SK-N-SH (cell line): ENCODE measurements around the gene DES. TPM values are rescaled to one million over a fixed set of nuclear protein-coding genes. Genes with fewer than 3 reads are reported as not detected.

Experiments
- CTCF ChIA-PET: fragments of 300-600, 350-600 bp; formaldehyde crosslinking; extraction: SDS; loops from one replicate; lab custom pipeline; 2021; lab: Yijun Ruan, JAX
- POLR2A ChIA-PET: fragments of 350-600 bp; sonication (Branson Sonifier 250); formaldehyde crosslinking; extraction: SDS; loops from one replicate; lab custom pipeline; 2020; ENCODE audit warnings: antibody characterized with exemption, inconsistent platforms; lab: Yijun Ruan, JAX
- DNase-seq: peaks from one replicate; pipeline ENCODE4 v3.0.0; 2012
- H2AFZ ChIP-seq: fragments of 200-600 bp; sonication (generic); 2 replicates; pipeline ENCODE4 v1.8.1; 2016; ENCODE audit warnings: antibody characterized with exemption, mild to moderate bottlenecking, low read depth
- H3F3A ChIP-seq: fragments of 200-600 bp; sonication (generic); replicated peaks from 2 replicates; pipeline ENCODE3; 2016; ENCODE audit warnings: antibody characterized with exemption, mild to moderate bottlenecking; ENCODE audit not compliant: insufficient read depth
- H3K27ac ChIP-seq, 2 experiments: fragments of 200-500 bp in 1 of 2; fragments of 200-600 bp in 1 of 2; sonication (Bioruptor generic) in 1 of 2; sonication (generic), shearing (Covaris generic) in 1 of 2; 2 replicates each; pipeline versions ENCODE4 v1.5.1 to v1.6.1; 2014 to 2016; ENCODE audit warnings: low read depth in 2 of 2, inconsistent platforms in 1 of 2, low read length in 1 of 2, mild to moderate bottlenecking in 1 of 2, mixed read lengths in 1 of 2
- H3K27me3 ChIP-seq: fragments of 200-600 bp; sonication (generic), shearing (Covaris generic); 2 replicates; pipeline ENCODE4 v1.6.1; 2016; ENCODE audit warnings: mixed run types; ENCODE audit not compliant: insufficient read depth
- H3K36me3 ChIP-seq, 2 experiments: fragments of 200-500 bp in 1 of 2; fragments of 200-600 bp in 1 of 2; sonication (Bioruptor generic) in 1 of 2; sonication (generic) in 1 of 2; replicated peaks in 1 of 2; 2 replicates each; pipeline versions ENCODE3 to v1.5.1; 2014 to 2016; ENCODE audit warnings: low read length in 1 of 2, mild to moderate bottlenecking in 1 of 2; ENCODE audit not compliant: insufficient read depth in 2 of 2, control insufficient read depth in 1 of 2
- H3K4me1 ChIP-seq, 2 experiments: fragments of 200-500 bp in 1 of 2; fragments of 200-600 bp in 1 of 2; sonication (Bioruptor generic) in 1 of 2; sonication (generic), shearing (Covaris generic) in 1 of 2; 2 replicates each; pipeline versions ENCODE4 v1.5.1 to v1.6.1; 2014 to 2016; ENCODE audit warnings: low read depth in 1 of 2, low read length in 1 of 2, mixed run types in 1 of 2; ENCODE audit not compliant: insufficient read depth in 2 of 2, control insufficient read depth in 1 of 2
- H3K4me2 ChIP-seq: fragments of 200-600 bp; sonication (generic), shearing (Covaris generic); 2 replicates; pipeline ENCODE4 v1.6.1; 2017; ENCODE audit warnings: mixed run types
- H3K4me3 ChIP-seq, 2 experiments: fragments of 200-500 bp in 1 of 2; fragments of 200-600 bp in 1 of 2; sonication (Bioruptor generic) in 1 of 2; sonication (generic), shearing (Covaris generic) in 1 of 2; 2 replicates each; pipeline versions ENCODE4 v1.5.1 to v1.8.1; 2014 to 2016; ENCODE audit warnings: low read depth in 2 of 2, inconsistent platforms in 1 of 2, low read length in 1 of 2, mild to moderate bottlenecking in 1 of 2, mixed read lengths in 1 of 2, moderate library complexity in 1 of 2
- H3K79me2 ChIP-seq: fragments of 200-600 bp; sonication (generic); 2 replicates; pipeline ENCODE4 v1.8.1; 2017; ENCODE audit warnings: mild to moderate bottlenecking; ENCODE audit not compliant: insufficient read depth
- H3K9ac ChIP-seq: fragments of 200-600 bp; sonication (generic); 2 replicates; pipeline ENCODE4 v1.6.1; 2017; ENCODE audit warnings: mixed run types
- H3K9me2 ChIP-seq: fragments of 200-600 bp; sonication (generic); 2 replicates; pipeline ENCODE4 v1.6.1; 2017; ENCODE audit warnings: mixed run types
- H3K9me3 ChIP-seq: fragments of 200-600 bp; sonication (generic); 2 replicates; pipeline ENCODE4 v1.6.1; 2017; ENCODE audit warnings: mixed run types, mild to moderate bottlenecking, moderate library complexity
- H4K20me1 ChIP-seq: fragments of 200-600 bp; sonication (generic); 2 replicates; pipeline ENCODE4 v1.6.1; 2017; ENCODE audit warnings: mild to moderate bottlenecking, mixed run types; ENCODE audit not compliant: insufficient read depth
- CHD2 ChIP-seq: fragments of 150-350 bp; IDR thresholded peaks from 2 replicates; pipeline ENCODE4 v1.6.1; 2018; ENCODE audit warnings: low read length; ENCODE audit not compliant: partially characterized antibody
- EP300 ChIP-seq, 2 experiments: IDR thresholded peaks; 2 replicates each; pipeline versions ENCODE4 v1.4.0 to v1.6.1; 2012; ENCODE audit warnings: borderline replicate concordance in 1 of 2, low read depth in 1 of 2, low read length in 1 of 2
- GABPA ChIP-seq: IDR thresholded peaks from 2 replicates; pipeline ENCODE4 v1.4.0; 2012; ENCODE audit warnings: low read depth, mild to moderate bottlenecking
- GATA2 ChIP-seq: sonication (generic); formaldehyde crosslinking; IDR thresholded peaks from 2 replicates; pipeline ENCODE4 v1.5.0; 2020; ENCODE audit warnings: mild to moderate bottlenecking, missing genetic modification reagents
- POLR2AphosphoS5 ChIP-seq: IDR thresholded peaks from 2 replicates; pipeline ENCODE4 v1.6.1; 2012; ENCODE audit warnings: low read depth, low read length
- RAD21 ChIP-seq: IDR thresholded peaks from 2 replicates; pipeline ENCODE4 v1.6.1; 2012; ENCODE audit warnings: mild to moderate bottlenecking, low read length
- RFX5 ChIP-seq: IDR thresholded peaks from 2 replicates; pipeline ENCODE4 v1.6.1; 2012; ENCODE audit warnings: mild to moderate bottlenecking, improper control_type of control experiment, low read length
- RXRA ChIP-seq: IDR thresholded peaks from 2 replicates; pipeline ENCODE4 v1.4.0; 2012; ENCODE audit warnings: low read depth, mild to moderate bottlenecking, borderline replicate concordance
- TAF1 ChIP-seq: IDR thresholded peaks from 2 replicates; pipeline ENCODE4 v1.6.1; 2012; ENCODE audit warnings: low read depth, mild to moderate bottlenecking, low read length, moderate library complexity, borderline replicate concordance
- TEAD4 ChIP-seq: IDR thresholded peaks from 2 replicates; pipeline ENCODE4 v1.4.0; 2012; ENCODE audit warnings: mild to moderate bottlenecking, borderline replicate concordance; ENCODE audit not compliant: insufficient read depth
- WGBS: methylation state at CpG from one replicate; pipeline ENCODE4 v1.1.6; 2017; ENCODE audit warnings: low lambda C conversion rate; 5-methylcytosine and 5-hydroxymethylcytosine counted together
- polyA plus RNA-seq, 3 experiments: library from polyadenylated mRNA; depleted of rRNA; stranded (reverse); fragments of >200 nt; gene quantifications; 2 replicates each; pipeline ENCODE4 v1.2.3, GENCODE V29; 2012
- TF ChIP-seq, protein P1 (sequence below): IDR thresholded peaks from 2 replicates; pipeline ENCODE4 v1.4.0; 2012; ENCODE audit warnings: low read depth, borderline replicate concordance
- TF ChIP-seq, protein P2 (sequence below): IDR thresholded peaks from 2 replicates; pipeline ENCODE4 v1.4.0; 2012; ENCODE audit warnings: low read depth, borderline replicate concordance
- TF ChIP-seq, protein P3 (sequence below): fragments of 200-600 bp; sonication (generic); IDR thresholded peaks from 2 replicates; pipeline ENCODE4 v1.6.1; 2017; ENCODE audit warnings: antibody characterized with exemption, mild to moderate bottlenecking, moderate library complexity

DES gene
- polyA plus RNA-seq, 1 of the 3 experiments (the other 2 are of a cell fraction), result 0.21 TPM

DNA sequence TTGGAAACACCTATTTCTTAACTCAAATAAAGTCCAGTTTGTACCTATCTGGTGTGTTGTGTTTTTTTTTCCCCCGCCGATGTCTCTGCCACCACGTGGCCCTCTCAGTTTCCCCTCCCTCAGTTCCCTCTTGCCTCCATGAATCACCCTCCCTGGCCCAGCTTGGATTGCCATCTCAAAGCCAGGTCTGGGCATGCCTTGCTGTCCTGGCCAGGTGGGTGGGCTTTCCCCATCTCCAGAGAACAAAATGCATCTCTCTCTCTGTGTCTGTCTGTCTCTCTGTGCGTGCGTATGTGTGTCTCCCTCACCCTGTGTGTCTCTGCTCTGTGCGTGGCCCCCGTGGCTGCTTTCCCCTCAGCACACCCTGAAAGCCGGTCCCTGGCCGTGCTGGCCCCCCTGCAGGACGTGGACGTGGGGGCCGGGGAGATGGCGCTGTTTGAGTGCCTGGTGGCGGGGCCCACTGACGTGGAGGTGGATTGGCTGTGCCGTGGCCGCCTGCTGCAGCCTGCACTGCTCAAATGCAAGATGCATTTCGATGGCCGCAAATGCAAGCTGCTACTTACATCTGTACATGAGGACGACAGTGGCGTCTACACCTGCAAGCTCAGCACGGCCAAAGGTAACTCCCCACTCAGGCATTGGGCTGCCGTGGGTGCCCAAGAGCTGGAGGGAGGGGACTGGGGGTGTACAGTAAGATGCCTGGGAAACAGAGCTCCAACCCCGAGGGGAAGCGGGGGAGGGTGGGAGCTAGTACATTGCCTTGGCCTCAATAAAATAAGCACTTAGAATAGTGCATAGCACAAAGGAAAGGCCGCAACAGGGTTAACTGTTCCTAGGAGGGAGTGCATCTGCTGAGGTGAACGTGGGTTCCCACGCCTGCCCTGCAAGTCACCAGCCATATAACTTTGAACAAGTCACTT is 48.9 kb downstream of the DES start:
- H3K79me2 ChIP-seq, result no peaks in the 10 kb centered on the region
- no peak overlapping the region for H3K9ac ChIP-seq
- POLR2A ChIA-PET, result interaction anchor here (0.7 to 1.3 kb wide), 3 partner anchors 15 to 78 kb away, joined by 3 to 4 read pairs (median 3); no protein-coding TSS in a partner anchor
- no peak overlapping the region for H3K4me2 ChIP-seq
- no peak for DNase-seq
- peaks cover 6% of the 10 kb centered on the region for H3F3A ChIP-seq
- H3K9me3 ChIP-seq, result no peaks in the 10 kb centered on the region
- peaks cover 31 to 55% of the 10 kb centered on the region in 2 experiments for H3K36me3 ChIP-seq
- H3K9me2 ChIP-seq, result no peaks in the 10 kb centered on the region
- CTCF ChIA-PET, result interaction anchor here (0.9 to 56.4 kb wide), 8 partner anchors 9 to 176 kb away, joined by 3 to 2824 read pairs (median 10); partner anchors contain the start of genes ASIC4, CHPF, GMPPA and TMEM198
- peaks cover 10 to 12% of the 10 kb centered on the region in 2 experiments; a peak in 3 of 4 replicates for H3K4me1 ChIP-seq
- WGBS, result 87% methylated on average over 14 of the region's 28 CpGs
- H3K27me3 ChIP-seq, result no peaks in the 10 kb centered on the region
- no peaks in the 10 kb centered on the region for H4K20me1 ChIP-seq
- no peak for TF ChIP-seq GATA2
- no peak for TF ChIP-seq TAF1
- no peak for TF ChIP-seq GABPA
- no peak for TF ChIP-seq TEAD4
- TF ChIP-seq POLR2AphosphoS5, result no peak
- TF ChIP-seq, protein P1, sequence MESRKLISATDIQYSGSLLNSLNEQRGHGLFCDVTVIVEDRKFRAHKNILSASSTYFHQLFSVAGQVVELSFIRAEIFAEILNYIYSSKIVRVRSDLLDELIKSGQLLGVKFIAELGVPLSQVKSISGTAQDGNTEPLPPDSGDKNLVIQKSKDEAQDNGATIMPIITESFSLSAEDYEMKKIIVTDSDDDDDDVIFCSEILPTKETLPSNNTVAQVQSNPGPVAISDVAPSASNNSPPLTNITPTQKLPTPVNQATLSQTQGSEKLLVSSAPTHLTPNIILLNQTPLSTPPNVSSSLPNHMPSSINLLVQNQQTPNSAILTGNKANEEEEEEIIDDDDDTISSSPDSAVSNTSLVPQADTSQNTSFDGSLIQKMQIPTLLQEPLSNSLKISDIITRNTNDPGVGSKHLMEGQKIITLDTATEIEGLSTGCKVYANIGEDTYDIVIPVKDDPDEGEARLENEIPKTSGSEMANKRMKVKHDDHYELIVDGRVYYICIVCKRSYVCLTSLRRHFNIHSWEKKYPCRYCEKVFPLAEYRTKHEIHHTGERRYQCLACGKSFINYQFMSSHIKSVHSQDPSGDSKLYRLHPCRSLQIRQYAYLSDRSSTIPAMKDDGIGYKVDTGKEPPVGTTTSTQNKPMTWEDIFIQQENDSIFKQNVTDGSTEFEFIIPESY, result no peak
- TF ChIP-seq RXRA, result no peak
- no peak for TF ChIP-seq EP300 (IDR thresholded peaks at IDR 0.05; ENCODE audit: borderline replicate concordance in 1 of 2, low read depth in 1 of 2, low read length in 1 of 2)
- TF ChIP-seq RFX5, result no peak
- TF ChIP-seq RAD21, result no peak
- H3K4me3 ChIP-seq, result no peak overlapping the region
- no peak overlapping the region for H2AFZ ChIP-seq
- H3K27ac ChIP-seq, result no peak overlapping the region

DNA sequence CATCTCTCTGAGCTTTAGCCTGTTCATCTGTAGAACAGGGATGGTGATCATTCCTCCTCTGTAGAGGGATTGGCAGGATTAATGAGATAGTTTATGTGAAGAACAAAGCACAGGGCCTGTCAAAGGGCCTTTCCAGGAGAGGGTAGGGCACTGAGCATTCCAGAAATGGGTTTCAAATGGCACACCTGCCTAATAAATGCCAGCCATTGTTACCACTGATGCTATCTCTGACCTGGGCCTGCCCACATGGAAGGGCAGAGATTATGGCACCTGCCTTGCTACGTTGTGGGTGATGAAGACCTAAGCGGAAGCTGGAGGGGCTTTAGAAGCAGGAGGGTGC is 49.5 kb downstream of the DES start:
- Histone ChIP-seq H3K4me1 (peaks cover 12 to 17% of the 10 kb centered on the region in 2 experiments; a peak in 3 of 4 replicates), H3K4me2 (no peak overlapping the region), H3K79me2 (no peaks in the 10 kb centered on the region), H3K27ac (no peak overlapping the region), H2AFZ (no peak overlapping the region), H3K9me2 (no peaks in the 10 kb centered on the region), H3K9ac (no peak overlapping the region), H4K20me1 (no peaks in the 10 kb centered on the region), H3K4me3 (no peak overlapping the region), H3K9me3 (no peaks in the 10 kb centered on the region), H3K27me3 (no peaks in the 10 kb centered on the region), H3K36me3 (peaks cover 30 to 56% of the 10 kb centered on the region in 2 experiments), H3F3A (peaks cover 6% of the 10 kb centered on the region)
- POLR2A ChIA-PET, result interaction anchor here (0.7 to 1.3 kb wide), 3 partner anchors 15 to 79 kb away, joined by 3 to 4 read pairs (median 3); no protein-coding TSS in a partner anchor
- CTCF ChIA-PET, result interaction anchor here (0.9 to 56.4 kb wide), 7 partner anchors 9 to 173 kb away, joined by 3 to 2824 read pairs (median 16); partner anchors contain the start of genes ASIC4, CHPF, GMPPA and TMEM198
- TF ChIP-seq, protein P2, sequence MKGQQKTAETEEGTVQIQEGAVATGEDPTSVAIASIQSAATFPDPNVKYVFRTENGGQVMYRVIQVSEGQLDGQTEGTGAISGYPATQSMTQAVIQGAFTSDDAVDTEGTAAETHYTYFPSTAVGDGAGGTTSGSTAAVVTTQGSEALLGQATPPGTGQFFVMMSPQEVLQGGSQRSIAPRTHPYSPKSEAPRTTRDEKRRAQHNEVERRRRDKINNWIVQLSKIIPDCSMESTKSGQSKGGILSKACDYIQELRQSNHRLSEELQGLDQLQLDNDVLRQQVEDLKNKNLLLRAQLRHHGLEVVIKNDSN, result no peak
- no peak for TF ChIP-seq CHD2
- TF ChIP-seq RXRA, result no peak
- TF ChIP-seq, protein P3, sequence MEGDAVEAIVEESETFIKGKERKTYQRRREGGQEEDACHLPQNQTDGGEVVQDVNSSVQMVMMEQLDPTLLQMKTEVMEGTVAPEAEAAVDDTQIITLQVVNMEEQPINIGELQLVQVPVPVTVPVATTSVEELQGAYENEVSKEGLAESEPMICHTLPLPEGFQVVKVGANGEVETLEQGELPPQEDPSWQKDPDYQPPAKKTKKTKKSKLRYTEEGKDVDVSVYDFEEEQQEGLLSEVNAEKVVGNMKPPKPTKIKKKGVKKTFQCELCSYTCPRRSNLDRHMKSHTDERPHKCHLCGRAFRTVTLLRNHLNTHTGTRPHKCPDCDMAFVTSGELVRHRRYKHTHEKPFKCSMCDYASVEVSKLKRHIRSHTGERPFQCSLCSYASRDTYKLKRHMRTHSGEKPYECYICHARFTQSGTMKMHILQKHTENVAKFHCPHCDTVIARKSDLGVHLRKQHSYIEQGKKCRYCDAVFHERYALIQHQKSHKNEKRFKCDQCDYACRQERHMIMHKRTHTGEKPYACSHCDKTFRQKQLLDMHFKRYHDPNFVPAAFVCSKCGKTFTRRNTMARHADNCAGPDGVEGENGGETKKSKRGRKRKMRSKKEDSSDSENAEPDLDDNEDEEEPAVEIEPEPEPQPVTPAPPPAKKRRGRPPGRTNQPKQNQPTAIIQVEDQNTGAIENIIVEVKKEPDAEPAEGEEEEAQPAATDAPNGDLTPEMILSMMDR, result no peak
- 94% methylated on average over 2 of the region's 2 CpGs for WGBS
- no peak for DNase-seq
